Chondrocyte (in vitro differentiated cells): ENCODE data around the gene E2F1. TPM values are rescaled to one million over a fixed set of nuclear protein-coding genes. Genes with fewer than 3 reads are reported as not detected.

ENCODE experiments used
- DNase-seq: peaks from one replicate; pipeline ENCODE4 v3.0.0; 2021; ENCODE audit warnings: mixed read lengths, low spot score
- H3K27ac Mint-ChIP-seq: one replicate; pipeline ENCODE4 v1.8.0; 2021; ENCODE audit warnings: mild to moderate bottlenecking, moderate library complexity, mixed read lengths; ENCODE audit not compliant: unreplicated experiment
- H3K27me3 Mint-ChIP-seq: 2 replicates; pipeline ENCODE4 v1.8.0; 2021; ENCODE audit warnings: low read depth, mixed read lengths
- H3K36me3 Mint-ChIP-seq: 2 replicates; pipeline ENCODE4 v1.8.0; 2021; ENCODE audit warnings: low read depth, mixed read lengths
- H3K4me1 Mint-ChIP-seq: 2 replicates; pipeline ENCODE4 v1.8.0; 2021; ENCODE audit warnings: low read depth, mild to moderate bottlenecking, mixed read lengths
- H3K4me3 Mint-ChIP-seq: one replicate; pipeline ENCODE4 v1.8.0; 2021; ENCODE audit warnings: mild to moderate bottlenecking, moderate library complexity, mixed read lengths; ENCODE audit not compliant: unreplicated experiment
- H3K9me3 Mint-ChIP-seq: 2 replicates; pipeline ENCODE4 v1.8.0; 2021; ENCODE audit warnings: low read depth, mixed read lengths
- total RNA-seq: library from RNA; stranded (reverse); gene quantifications from 3 replicates; pipeline ENCODE4 v1.2.1, GENCODE V29; 2021
- TF ChIP-seq, protein P1 (sequence below): fragments of 200-600 bp; sonication (generic); IDR thresholded peaks from 2 replicates; pipeline ENCODE4 v1.5.0; 2021; ENCODE audit warnings: antibody characterized with exemption, mild to moderate bottlenecking, moderate library complexity

The E2F1 gene
- total RNA-seq, 1 donor from 2014 or later: 7.6 TPM

DNA sequence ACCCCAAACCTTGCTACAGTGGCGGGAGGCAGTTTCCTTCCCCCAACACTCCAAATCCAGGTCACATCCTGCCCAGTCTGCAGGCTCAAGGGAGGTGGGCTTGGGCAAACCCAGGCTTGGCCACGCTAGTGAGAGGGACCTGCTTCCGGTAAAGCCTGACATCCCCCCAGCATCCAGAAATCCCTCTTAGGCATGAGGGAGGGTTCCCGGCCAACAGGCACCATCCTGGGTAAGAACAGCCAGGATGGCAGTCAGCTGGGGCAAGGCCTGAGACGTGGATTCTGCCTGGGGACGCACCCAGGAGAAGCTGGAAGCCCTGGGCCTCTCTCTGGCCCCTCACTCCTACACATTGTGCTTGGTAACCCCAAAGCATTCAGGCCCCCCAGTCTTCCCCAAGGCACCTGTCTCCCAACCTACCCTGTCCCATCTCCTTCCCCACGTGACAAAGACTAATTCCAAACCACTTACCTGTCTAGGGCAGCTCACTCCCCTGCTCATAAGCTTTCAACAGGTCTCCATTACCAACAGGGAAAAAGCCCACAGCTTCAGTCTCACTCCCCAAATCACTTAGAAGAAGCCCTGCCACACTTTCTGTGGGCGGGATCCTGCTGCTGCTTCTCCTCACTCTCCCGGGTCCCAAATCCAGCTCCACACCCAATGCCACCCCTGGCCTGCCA, 22.0 kb downstream of the E2F1 start:
- Mint-ChIP-seq H3K9me3 (no peaks in the 10 kb centered on the region), H3K27me3 (no peaks in the 10 kb centered on the region), H3K27ac (peak overlapping the region; percentile 83), H3K4me1 (peaks cover 33% of the 10 kb centered on the region), H3K4me3 (peak overlapping the region; percentile 81), H3K36me3 (peaks cover 4% of the 10 kb centered on the region)
- TF ChIP-seq, protein P1, sequence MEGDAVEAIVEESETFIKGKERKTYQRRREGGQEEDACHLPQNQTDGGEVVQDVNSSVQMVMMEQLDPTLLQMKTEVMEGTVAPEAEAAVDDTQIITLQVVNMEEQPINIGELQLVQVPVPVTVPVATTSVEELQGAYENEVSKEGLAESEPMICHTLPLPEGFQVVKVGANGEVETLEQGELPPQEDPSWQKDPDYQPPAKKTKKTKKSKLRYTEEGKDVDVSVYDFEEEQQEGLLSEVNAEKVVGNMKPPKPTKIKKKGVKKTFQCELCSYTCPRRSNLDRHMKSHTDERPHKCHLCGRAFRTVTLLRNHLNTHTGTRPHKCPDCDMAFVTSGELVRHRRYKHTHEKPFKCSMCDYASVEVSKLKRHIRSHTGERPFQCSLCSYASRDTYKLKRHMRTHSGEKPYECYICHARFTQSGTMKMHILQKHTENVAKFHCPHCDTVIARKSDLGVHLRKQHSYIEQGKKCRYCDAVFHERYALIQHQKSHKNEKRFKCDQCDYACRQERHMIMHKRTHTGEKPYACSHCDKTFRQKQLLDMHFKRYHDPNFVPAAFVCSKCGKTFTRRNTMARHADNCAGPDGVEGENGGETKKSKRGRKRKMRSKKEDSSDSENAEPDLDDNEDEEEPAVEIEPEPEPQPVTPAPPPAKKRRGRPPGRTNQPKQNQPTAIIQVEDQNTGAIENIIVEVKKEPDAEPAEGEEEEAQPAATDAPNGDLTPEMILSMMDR: no peak
- DNase-seq: no peak

DNA sequence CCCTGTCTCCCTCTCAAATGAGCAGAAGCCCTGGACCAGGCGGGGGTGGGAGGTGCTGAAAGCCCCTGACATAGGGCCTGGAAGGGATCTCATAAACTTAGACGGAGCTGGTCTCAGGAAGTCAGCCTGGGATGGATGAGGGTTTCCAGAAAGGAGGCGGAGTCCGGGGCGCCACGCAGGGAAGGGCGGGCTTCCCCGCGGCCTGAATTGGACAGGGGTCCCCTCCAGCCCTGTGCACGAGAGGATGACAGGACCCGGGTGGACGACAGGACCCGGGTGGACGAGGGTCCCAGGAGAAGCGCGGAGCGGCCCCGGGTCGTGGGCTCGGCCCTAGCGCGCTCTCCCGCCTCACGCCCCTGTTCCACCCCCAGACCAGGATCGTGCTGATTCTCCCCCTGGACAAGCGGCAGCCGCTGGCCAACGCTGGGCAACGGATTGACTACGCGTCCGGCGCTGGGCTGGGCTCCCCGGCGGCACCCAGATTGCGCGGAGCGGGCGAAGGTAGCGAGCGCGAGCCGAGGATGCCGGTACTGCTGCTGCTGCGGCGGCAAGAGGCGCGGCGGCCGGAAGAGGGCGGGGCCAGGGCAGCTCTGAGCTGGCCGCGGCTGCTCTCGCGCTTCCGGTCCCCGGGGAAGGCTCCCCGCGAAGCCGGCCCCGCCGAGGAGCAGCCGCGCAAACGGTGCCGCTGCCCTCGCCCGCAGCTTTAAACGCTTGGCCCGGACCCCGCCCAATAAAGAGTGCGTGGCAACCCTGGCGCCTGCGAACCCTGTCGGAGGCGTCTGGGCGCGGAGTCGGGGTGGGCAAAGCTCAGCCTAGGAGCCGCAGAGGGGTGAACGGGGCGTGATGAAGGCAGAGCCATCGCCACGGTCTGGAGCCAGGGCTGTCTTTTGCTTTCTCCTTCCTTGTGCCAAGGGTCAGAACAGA, 22.8 kb downstream of the E2F1 start:
- TF ChIP-seq, protein P1: peak; percentile 11
- no peak for DNase-seq
- peak overlapping the region; percentile 83 for H3K27ac Mint-ChIP-seq
- H3K36me3 Mint-ChIP-seq: peaks cover 6% of the 10 kb centered on the region
- H3K4me1 Mint-ChIP-seq: peaks cover 32% of the 10 kb centered on the region
- H3K4me3 Mint-ChIP-seq: peak overlapping the region; percentile 81
- H3K27me3 Mint-ChIP-seq: no peaks in the 10 kb centered on the region
- H3K9me3 Mint-ChIP-seq: no peaks in the 10 kb centered on the region

DNA sequence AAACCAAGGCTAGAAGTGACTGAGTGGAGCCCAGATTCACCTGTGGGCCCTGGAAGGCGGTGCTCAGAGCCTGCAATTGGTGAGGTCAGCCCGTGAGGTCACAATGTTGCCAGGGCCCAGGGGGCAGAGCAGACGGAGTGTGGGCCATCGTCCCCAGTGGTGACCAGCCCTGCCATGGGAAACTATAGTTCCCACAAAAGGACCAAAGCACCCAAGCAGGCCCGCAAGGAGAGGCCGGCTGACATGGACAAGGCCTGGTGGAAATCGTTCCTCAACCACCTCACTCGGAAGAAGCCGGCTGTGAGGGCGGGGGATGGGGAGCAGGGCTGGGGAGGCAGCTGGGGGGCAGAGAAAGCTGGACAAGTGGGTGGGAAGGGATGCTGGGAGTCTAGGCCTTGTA, 24.0 kb downstream of the E2F1 start, which contains the start of gene C20orf144:
Gene C20orf144, plus strand, starts transcription at position 156 of the 400 bp plus-strand sequence. Its CDS starts 19 bp downstream, at position 175.
- peaks cover 7% of the 10 kb centered on the region for H3K36me3 Mint-ChIP-seq
- H3K9me3 Mint-ChIP-seq: no peaks in the 10 kb centered on the region
- H3K4me3 Mint-ChIP-seq: peak within 1 kb of the TSS; percentile 81
- no peak for DNase-seq
- H3K27ac Mint-ChIP-seq: peak within 1 kb of the TSS; percentile 68
- peaks cover 27% of the 10 kb centered on the region for H3K4me1 Mint-ChIP-seq
- TF ChIP-seq, protein P1: no peak
- no peaks in the 10 kb centered on the region for H3K27me3 Mint-ChIP-seq

DNA sequence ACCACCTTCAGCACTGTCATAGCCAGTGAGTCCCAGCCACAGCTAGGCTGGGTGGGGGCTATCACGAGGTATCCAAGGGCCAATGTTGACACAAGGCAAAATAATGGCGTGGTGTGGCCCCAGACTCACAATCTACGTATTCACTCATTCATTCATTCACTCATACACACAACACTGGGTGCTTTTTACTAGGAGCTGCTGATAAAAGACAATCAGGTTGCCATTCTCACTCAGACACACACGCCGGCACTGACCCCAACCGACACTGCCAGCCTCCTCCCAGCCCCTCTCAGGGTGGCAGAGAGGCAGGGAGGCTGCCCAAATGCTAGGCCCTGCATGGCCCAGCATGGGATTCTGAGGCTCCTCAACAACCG, 25.5 kb downstream of the E2F1 start:
- Mint-ChIP-seq H3K9me3 (no peaks in the 10 kb centered on the region), H3K36me3 (peaks cover 6% of the 10 kb centered on the region), H3K27me3 (no peaks in the 10 kb centered on the region), H3K27ac (no peak overlapping the region), H3K4me1 (peaks cover 19% of the 10 kb centered on the region), H3K4me3 (no peak overlapping the region)
- TF ChIP-seq, protein P1: no peak
- DNase-seq: no peak

DNA sequence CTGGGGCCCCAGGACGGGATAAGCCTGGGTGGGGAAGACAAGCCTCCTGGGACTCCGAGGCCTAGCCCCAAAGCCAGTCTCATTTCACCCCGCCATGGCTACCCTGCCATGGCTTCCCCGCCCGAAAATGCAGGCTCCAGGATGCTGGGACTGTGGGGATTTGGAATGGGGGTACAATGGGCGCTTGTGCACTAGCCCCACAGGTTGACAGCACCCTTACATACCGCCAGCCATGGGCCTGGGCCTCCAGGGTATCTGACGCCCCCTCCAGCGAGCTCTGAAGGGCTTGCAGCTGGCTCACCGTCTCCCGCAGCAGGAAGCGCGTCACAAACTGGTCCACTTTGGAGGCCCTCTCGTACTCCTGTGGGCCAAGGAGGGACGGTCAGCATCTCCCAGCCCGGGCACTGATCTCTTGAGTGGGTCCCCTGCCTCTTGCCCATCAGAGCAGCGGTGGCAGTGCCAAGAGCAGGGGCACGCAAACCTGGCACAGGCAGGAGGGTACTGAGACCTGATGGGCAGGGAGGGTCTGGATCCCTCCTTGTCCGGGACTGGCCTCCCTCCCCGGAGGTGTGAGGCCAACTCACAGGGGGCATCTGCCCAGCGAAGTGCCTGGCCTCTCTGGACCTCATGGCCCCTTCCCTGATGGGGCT, 26.0 kb downstream of the E2F1 start:
- TF ChIP-seq, protein P1: no peak
- Mint-ChIP-seq H3K4me3 (no peak overlapping the region), H3K4me1 (peaks cover 19% of the 10 kb centered on the region), H3K27ac (no peak overlapping the region), H3K27me3 (no peaks in the 10 kb centered on the region), H3K36me3 (peaks cover 6% of the 10 kb centered on the region), H3K9me3 (no peaks in the 10 kb centered on the region)
- DNase-seq: no peak
